HCT116 (cell line): ENCODE measurements around the gene SYNGR3. TPM values are rescaled to one million over a fixed set of nuclear protein-coding genes. Genes with fewer than 3 reads are reported as not detected.

Experiments
- ATAC-seq: fragments of 200-7000 bp; cut with Tn5 transposase; 2 replicates; pipeline ENCODE4 v1.9.1; 2020; ENCODE audit warnings: mild to moderate bottlenecking, moderate library complexity
- BruUV-seq: library from RNA; stranded (reverse); fragments of 400-500 nt; replicated peaks from 2 replicates; lab custom pipeline; 2021; lab: Mats Ljungman, UMichigan
- CTCF ChIA-PET: fragments of 300-600 bp; sonication (Branson Sonifier 250); formaldehyde crosslinking; loops from one replicate; lab custom pipeline; 2021; ENCODE audit warnings: antibody characterized with exemption; lab: Charles Lee
- POLR2A ChIA-PET: fragments of 300-600, 350-600 bp; sonication (Branson Sonifier 250); formaldehyde crosslinking; loops from one replicate; lab custom pipeline; 2021; ENCODE audit warnings: antibody characterized with exemption; lab: Charles Lee
- RAD21 ChIA-PET, 2 experiments: fragments of 300-600 bp; sonication (Branson Sonifier 250); formaldehyde crosslinking; loops; one replicate each; lab custom pipeline; 2023; ENCODE audit warnings: low total read pairs in 2 of 2; ENCODE audit not compliant: uncharacterized antibody in 2 of 2, unreplicated experiment in 2 of 2, low non-redundant PET in 1 of 2; lab: Charles Lee
- DNase-seq: peaks from one replicate; pipeline ENCODE4 v3.0.0-alpha.2; 2010; ENCODE audit warnings: low read depth, low spot score
- H2AFZ ChIP-seq: fragments of 200-600 bp; shearing (Covaris generic), sonication (generic); 2 replicates; pipeline ENCODE4 v1.6.1; 2017; ENCODE audit warnings: low read depth, mixed run types, mixed read lengths, antibody characterized with exemption, low read length; ENCODE audit not compliant: poor library complexity, severe bottlenecking
- H3K27ac ChIP-seq: 2 replicates; pipeline ENCODE4 v1.5.1; 2012; ENCODE audit warnings: low read depth, low read length
- H3K27me3 ChIP-seq: fragments of 200-600 bp; sonication (generic); 2 replicates; pipeline ENCODE4 v1.6.1; 2016; ENCODE audit warnings: mixed run types, low read length, mixed read lengths; ENCODE audit not compliant: insufficient read depth
- H3K36me3 ChIP-seq, 2 experiments: fragments of 200-500 bp in 1 of 2; fragments of 200-600 bp in 1 of 2; sonication (Bioruptor generic) in 1 of 2; sonication (generic) in 1 of 2; 2 replicates each; pipeline versions ENCODE4 v1.5.1 to v1.6.1; 2014 to 2016; ENCODE audit warnings: low read length in 2 of 2, inconsistent platforms in 1 of 2, mixed read lengths in 1 of 2, mixed run types in 1 of 2; ENCODE audit not compliant: insufficient read depth in 2 of 2, control insufficient read depth in 1 of 2
- H3K4me1 ChIP-seq, 2 experiments: fragments of 200-600 bp in 1 of 2; sonication (generic) in 1 of 2; 2 replicates each; pipeline versions ENCODE4 v1.5.1 to v1.6.1; 2012 to 2017; ENCODE audit warnings: low read length in 2 of 2, inconsistent platforms in 1 of 2, mild to moderate bottlenecking in 1 of 2, mixed read lengths in 1 of 2, mixed run types in 1 of 2, moderate library complexity in 1 of 2; ENCODE audit not compliant: insufficient read depth in 2 of 2, control insufficient read depth in 1 of 2
- H3K4me2 ChIP-seq: fragments of 200-600 bp; sonication (generic); 2 replicates; pipeline ENCODE4 v1.6.1; 2017; ENCODE audit warnings: mixed run types, low read length, mixed read lengths
- H3K4me3 ChIP-seq, 2 experiments: fragments of 200-600 bp in 1 of 2; sonication (generic) in 1 of 2; replicated peaks in 1 of 2; 2 replicates each; pipeline ENCODE4 v1.5.1; 2011 to 2016; ENCODE audit warnings: low read length in 2 of 2, control low read depth in 1 of 2, low read depth in 1 of 2, mild to moderate bottlenecking in 1 of 2, mixed read lengths in 1 of 2, mixed run types in 1 of 2
- H3K79me2 ChIP-seq: fragments of 200-600 bp; sonication (generic); 2 replicates; pipeline ENCODE4 v1.6.1; 2017; ENCODE audit warnings: mild to moderate bottlenecking, mixed run types, low read length, moderate library complexity, mixed read lengths; ENCODE audit not compliant: insufficient read depth
- H3K9ac ChIP-seq: fragments of 200-600 bp; sonication (generic); 2 replicates; pipeline ENCODE4 v1.6.1; 2016; ENCODE audit warnings: low read length, mixed read lengths
- H3K9me2 ChIP-seq: fragments of 200-600 bp; sonication (generic), shearing (Covaris generic); 2 replicates; pipeline ENCODE4 v1.6.1; 2017; ENCODE audit warnings: mixed run types, mild to moderate bottlenecking, moderate library complexity; ENCODE audit not compliant: insufficient read depth
- H3K9me3 ChIP-seq, 2 experiments: fragments of 200-500 bp in 1 of 2; fragments of 200-600 bp in 1 of 2; sonication (Bioruptor generic) in 1 of 2; sonication (generic) in 1 of 2; 2 replicates each; pipeline ENCODE4 v1.6.1; 2014 to 2017; ENCODE audit warnings: low read length in 2 of 2, mixed read lengths in 2 of 2, inconsistent platforms in 1 of 2, low read depth in 1 of 2, mild to moderate bottlenecking in 1 of 2, mixed run types in 1 of 2, moderate library complexity in 1 of 2; ENCODE audit not compliant: control insufficient read depth in 1 of 2, insufficient read depth in 1 of 2
- H4K20me1 ChIP-seq: fragments of 200-600 bp; sonication (generic), shearing (Covaris generic); 2 replicates; pipeline ENCODE4 v1.6.1; 2017; ENCODE audit warnings: mixed run types, mild to moderate bottlenecking, moderate library complexity; ENCODE audit not compliant: insufficient read depth
- ATF3 ChIP-seq: IDR thresholded peaks from 2 replicates; pipeline ENCODE4 v1.6.1; 2012
- CBX3 ChIP-seq: IDR thresholded peaks from 2 replicates; pipeline ENCODE4 v1.6.1; 2012; ENCODE audit warnings: low read depth
- CEBPB ChIP-seq: IDR thresholded peaks from 2 replicates; pipeline ENCODE4 v1.6.1; 2012; ENCODE audit warnings: low read depth
- EGR1 ChIP-seq: IDR thresholded peaks from 2 replicates; pipeline ENCODE4 v1.6.1; 2012; ENCODE audit warnings: low read depth
- ELF1 ChIP-seq: IDR thresholded peaks from 2 replicates; pipeline ENCODE4 v1.6.1; 2012; ENCODE audit warnings: low read depth, borderline replicate concordance
- EZH2 ChIP-seq: fragments of 200-600 bp; sonication (generic); IDR thresholded peaks from 2 replicates; pipeline ENCODE4 v1.6.1; 2017; ENCODE audit warnings: antibody characterized with exemption, mixed run types
- EZH2phosphoT487 ChIP-seq: fragments of 200-600 bp; IDR thresholded peaks from 2 replicates; pipeline ENCODE4 v1.6.1; 2018; ENCODE audit warnings: antibody characterized with exemption, borderline replicate concordance
- FOSL1 ChIP-seq: IDR thresholded peaks from 2 replicates; pipeline ENCODE4 v1.6.1; 2012; ENCODE audit warnings: low read depth
- JUND ChIP-seq: IDR thresholded peaks from 2 replicates; pipeline ENCODE4 v1.6.1; 2012
- MAX ChIP-seq: IDR thresholded peaks from 2 replicates; pipeline ENCODE4 v1.6.1; 2012
- POLR2A ChIP-seq: IDR thresholded peaks from 2 replicates; pipeline ENCODE4 v1.7.0; 2011; ENCODE audit warnings: borderline replicate concordance; ENCODE audit not compliant: insufficient read depth, insufficient read length; ENCODE audit errors: extremely low read depth
- RAD21 ChIP-seq: IDR thresholded peaks from 2 replicates; pipeline ENCODE4 v1.6.1; 2012; ENCODE audit warnings: low read depth, mild to moderate bottlenecking
- REST ChIP-seq: IDR thresholded peaks from 2 replicates; pipeline ENCODE4 v1.6.1; 2012; ENCODE audit warnings: low read depth
- SIN3A ChIP-seq: IDR thresholded peaks from 2 replicates; pipeline ENCODE4 v1.6.1; 2012; ENCODE audit warnings: low read depth
- SRF ChIP-seq: IDR thresholded peaks from 2 replicates; pipeline ENCODE4 v1.6.1; 2012; ENCODE audit warnings: low read depth
- TCF7L2 ChIP-seq: IDR thresholded peaks from 2 replicates; pipeline ENCODE4 v1.7.0; 2011; ENCODE audit warnings: borderline replicate concordance, inconsistent platforms; ENCODE audit not compliant: insufficient read depth, insufficient read length; ENCODE audit errors: extremely low read depth
- YY1 ChIP-seq: IDR thresholded peaks from 2 replicates; pipeline ENCODE4 v1.6.1; 2011; ENCODE audit warnings: low read length, low read depth, moderate library complexity, mild to moderate bottlenecking; ENCODE audit not compliant: insufficient replicate concordance; ENCODE audit errors: extremely low read depth
- ZBTB33 ChIP-seq: IDR thresholded peaks from 2 replicates; pipeline ENCODE4 v1.6.1; 2011; ENCODE audit warnings: mild to moderate bottlenecking, low read length, moderate library complexity; ENCODE audit not compliant: insufficient replicate concordance; ENCODE audit errors: extremely low read depth
- ZFX ChIP-seq: fragments of 450-650 bp; IDR thresholded peaks from 2 replicates; pipeline ENCODE4 v1.6.1; 2017
- ZNF274 ChIP-seq: fragments of 200-500 bp; sonication (Bioruptor generic); IDR thresholded peaks from 2 replicates; pipeline ENCODE4 v1.6.1; 2014; ENCODE audit warnings: mild to moderate bottlenecking, low read depth, low read length, inconsistent platforms
- intact Hi-C: fragments of 100-400 bp; cut with micrococcal nuclease; formaldehyde crosslinking; loops from 2 replicates; pipeline ENCODE4 v1.10.0; 2022
- total RNA-seq: library from RNA; stranded (reverse); gene quantifications from one replicate; pipeline ENCODE4 v1.2.1, GENCODE V29; 2021; ENCODE audit not compliant: unreplicated experiment

SYNGR3 gene
- total RNA-seq, 1 experiment from 2014 or later, result 11.5 TPM

GRCh38 chr16:1998852-1999801 lies 9.4 kb downstream of the SYNGR3 start:
- POLR2A ChIA-PET, result interaction anchor here (1.8 kb wide), 1 partner anchor 9 kb away, joined by 3 read pairs; no protein-coding TSS in a partner anchor
- Histone ChIP-seq H4K20me1 (no peaks in the 10 kb centered on the region; the same call in 1 of the 2 replicates), H3K27ac (no peak overlapping the region), H3K9me2 (no peaks in the 10 kb centered on the region), H3K4me1 (peaks cover 2 to 7% of the 10 kb centered on the region in 2 experiments), H3K36me3 (peaks cover 25 to 51% of the 10 kb centered on the region in 2 experiments; a peak in 3 of 4 replicates), H2AFZ (no peak overlapping the region), H3K9me3 (no peaks in the 10 kb centered on the region), H3K9ac (no peak overlapping the region), H3K79me2 (peaks cover 28% of the 10 kb centered on the region), H3K4me3 (no peak overlapping the region), H3K4me2 (no peak overlapping the region), H3K27me3 (no peaks in the 10 kb centered on the region)
- TF ChIP-seq EZH2 (no peak), CEBPB (no peak), SRF (no peak), SIN3A (no peak), YY1 (no peak), EZH2phosphoT487 (no peak), FOSL1 (no peak), RAD21 (no peak), CBX3 (no peak), JUND (no peak), POLR2A (no peak), ZFX (no peak), ATF3 (no peak), REST (no peak), MAX (no peak), TCF7L2 (no peak), EGR1 (no peak), ELF1 (no peak), ZBTB33 (no peak), ZNF274 (no peak)
- intact Hi-C loops, result no loop called here
- DNase-seq (no peak), ATAC-seq (no peak)
- CTCF ChIA-PET, result no interaction called here
- no TSS peak for BruUV-seq
- RAD21 ChIA-PET, result no interaction called here
